Measurements from ENCODE around the gene ADAM10.

DNA sequence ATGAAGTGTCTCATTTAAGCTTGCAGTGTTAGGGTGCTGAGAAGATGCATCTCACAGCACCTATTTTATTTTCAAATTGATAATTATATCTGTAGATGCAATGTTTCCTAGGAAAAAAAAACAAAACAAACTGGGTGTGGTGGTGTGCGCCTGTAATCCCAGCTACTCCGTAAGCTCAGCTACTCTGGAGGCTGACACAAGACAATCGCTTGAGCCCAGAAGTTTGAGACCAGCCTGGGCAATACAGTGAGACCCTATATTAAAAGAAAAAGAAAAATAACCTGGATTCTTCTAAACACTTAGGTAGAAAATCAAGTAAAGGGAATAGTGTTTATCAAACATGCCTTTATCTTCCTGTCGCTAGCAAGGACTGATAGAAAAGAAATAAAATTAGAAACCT, 23.5 kb upstream of the ADAM10 start:
- TF ChIP-seq POLR2AphosphoS5 (IDR thresholded peaks at IDR 0.05; ENCODE audit: low read depth), result no peak
- TF ChIP-seq, protein P1, sequence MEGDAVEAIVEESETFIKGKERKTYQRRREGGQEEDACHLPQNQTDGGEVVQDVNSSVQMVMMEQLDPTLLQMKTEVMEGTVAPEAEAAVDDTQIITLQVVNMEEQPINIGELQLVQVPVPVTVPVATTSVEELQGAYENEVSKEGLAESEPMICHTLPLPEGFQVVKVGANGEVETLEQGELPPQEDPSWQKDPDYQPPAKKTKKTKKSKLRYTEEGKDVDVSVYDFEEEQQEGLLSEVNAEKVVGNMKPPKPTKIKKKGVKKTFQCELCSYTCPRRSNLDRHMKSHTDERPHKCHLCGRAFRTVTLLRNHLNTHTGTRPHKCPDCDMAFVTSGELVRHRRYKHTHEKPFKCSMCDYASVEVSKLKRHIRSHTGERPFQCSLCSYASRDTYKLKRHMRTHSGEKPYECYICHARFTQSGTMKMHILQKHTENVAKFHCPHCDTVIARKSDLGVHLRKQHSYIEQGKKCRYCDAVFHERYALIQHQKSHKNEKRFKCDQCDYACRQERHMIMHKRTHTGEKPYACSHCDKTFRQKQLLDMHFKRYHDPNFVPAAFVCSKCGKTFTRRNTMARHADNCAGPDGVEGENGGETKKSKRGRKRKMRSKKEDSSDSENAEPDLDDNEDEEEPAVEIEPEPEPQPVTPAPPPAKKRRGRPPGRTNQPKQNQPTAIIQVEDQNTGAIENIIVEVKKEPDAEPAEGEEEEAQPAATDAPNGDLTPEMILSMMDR (IDR thresholded peaks at IDR 0.05; ENCODE audit: insufficient read depth, low read length), result no peak

Measured in HL-60 (cell line).